ENCODE measurements around the gene NCBP2. TPM values are rescaled to one million over a fixed set of nuclear protein-coding genes. Genes with fewer than 3 reads are reported as not detected.
A peak's percentile ranks its signal among the peaks of the same experiment; 100 is the strongest.
"Not testable (repeated sequence)": the region's sequence is repeated elsewhere in the genome, so short reads cannot be mapped to it uniquely, and the experiment has no call there.

Gene NCBP2
- total RNA-seq, 1 donor from 2014 or later = 29.8 TPM

DNA sequence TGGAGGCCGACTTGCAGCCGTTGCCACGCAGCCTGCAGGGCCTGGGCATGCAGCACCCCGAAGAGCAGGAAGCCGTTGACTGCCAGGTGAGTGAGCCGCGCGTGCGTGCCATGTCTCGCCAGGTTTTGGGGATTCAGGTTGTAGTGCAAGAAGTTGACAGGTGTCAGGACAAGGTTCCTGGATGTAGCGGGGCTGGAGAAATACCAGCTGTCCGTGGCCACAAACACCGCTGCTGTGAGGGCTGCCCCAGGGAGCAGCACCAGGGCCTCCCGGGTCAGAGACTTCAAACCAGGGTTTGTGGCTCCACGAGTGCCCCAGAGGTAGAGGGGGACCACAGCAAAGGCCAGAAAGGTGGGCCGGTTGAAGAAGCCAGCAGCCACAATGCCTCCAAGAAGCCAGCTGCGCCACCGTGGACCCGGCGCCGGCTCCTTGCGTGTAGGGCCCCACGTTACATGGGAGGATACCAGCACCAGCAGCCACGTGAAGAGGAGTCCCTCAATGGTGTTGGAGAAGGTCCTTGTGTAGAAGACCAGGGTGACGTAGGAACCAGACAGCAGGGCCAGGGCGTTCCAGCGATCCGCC, 5.6 kb upstream of the NCBP2 start:
- intact Hi-C loops (cut with DNase I) = loop anchor here (10.0 kb wide), 1 partner anchor 213 kb away; the partner anchor contains the start of gene PAK2
- DNase-seq (ENCODE audit: missing footprints) (no peak), ATAC-seq (peak; percentile 7)

DNA sequence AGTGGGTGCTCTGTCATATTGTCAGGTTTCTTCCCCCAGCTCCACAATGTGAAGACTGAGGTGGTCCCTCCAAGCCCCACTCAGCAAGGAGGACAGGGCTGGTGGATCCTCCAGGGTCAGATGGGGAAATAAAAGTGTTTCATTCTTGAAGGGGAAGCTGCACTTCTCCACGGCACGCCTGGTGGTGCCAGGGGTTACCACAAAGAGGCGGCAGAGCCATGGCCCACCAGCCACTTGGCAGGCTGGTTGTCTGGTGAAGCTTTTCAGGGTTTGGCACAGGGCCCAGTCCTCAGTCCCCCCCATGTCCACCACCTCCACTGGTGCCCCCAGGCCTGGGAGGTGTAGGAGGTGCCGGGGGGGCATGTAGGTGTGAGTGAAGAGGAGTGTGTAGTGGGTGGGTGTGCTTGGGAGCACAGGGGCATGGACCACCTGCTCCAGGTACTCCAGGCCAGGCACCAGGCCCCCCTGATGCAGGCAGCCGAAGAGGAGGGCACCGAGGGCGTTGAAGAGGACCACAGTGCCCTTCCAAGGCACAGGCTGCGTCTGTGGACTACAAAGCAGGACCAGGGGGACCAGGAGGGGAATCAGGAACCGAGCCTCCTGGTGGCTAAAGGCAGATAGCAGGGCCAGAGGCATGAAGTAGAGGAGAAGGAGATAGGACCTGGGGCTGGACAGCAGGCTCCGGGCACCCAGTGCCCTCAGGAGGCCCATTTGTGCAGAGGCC, 5.0 kb upstream of the NCBP2 start:
- intact Hi-C loops (cut with DNase I) = loop anchor here (10.0 kb wide), 1 partner anchor 212 kb away; the partner anchor contains the start of gene PAK2
- ATAC-seq (no peak), DNase-seq (ENCODE audit: missing footprints) (no peak)

- not testable (repeated sequence) for ATAC-seq; DNase-seq (ENCODE audit: missing footprints)
- intact Hi-C loops (cut with DNase I) = loop anchor here (10.0 kb wide), 1 partner anchor 209 kb away; the partner anchor contains the start of gene PAK2
These were observed 1.9 kb upstream of the NCBP2 start for GRCh38 chr3:196944037-196944790.

GRCh38 chr3:196942915-196943277, 568 bp upstream of the NCBP2 start:
- no peak for ATAC-seq
- intact Hi-C loops (cut with DNase I) = loop anchor here (2.0 to 10.0 kb wide), 2 partner anchors 76 to 208 kb away; partner anchors contain the start of genes PAK2 and SENP5
- peak; percentile 74 for DNase-seq (ENCODE audit: missing footprints)

- peak; percentile 54 for ATAC-seq
- intact Hi-C loops (cut with DNase I) = loop anchor here (2.0 to 10.0 kb wide), 2 partner anchors 75 to 207 kb away; partner anchors contain the start of genes PAK2 and SENP5
- DNase-seq (ENCODE audit: missing footprints) = no peak
These were observed 551 bp downstream of the NCBP2 start for GRCh38 chr3:196941729-196942225.

- intact Hi-C loops (cut with DNase I) = no loop called here
- DNase-seq (ENCODE audit: missing footprints) (no peak), ATAC-seq (no peak)
These were observed 3.8 kb downstream of the NCBP2 start for GRCh38 chr3:196938576-196938975.

DNA sequence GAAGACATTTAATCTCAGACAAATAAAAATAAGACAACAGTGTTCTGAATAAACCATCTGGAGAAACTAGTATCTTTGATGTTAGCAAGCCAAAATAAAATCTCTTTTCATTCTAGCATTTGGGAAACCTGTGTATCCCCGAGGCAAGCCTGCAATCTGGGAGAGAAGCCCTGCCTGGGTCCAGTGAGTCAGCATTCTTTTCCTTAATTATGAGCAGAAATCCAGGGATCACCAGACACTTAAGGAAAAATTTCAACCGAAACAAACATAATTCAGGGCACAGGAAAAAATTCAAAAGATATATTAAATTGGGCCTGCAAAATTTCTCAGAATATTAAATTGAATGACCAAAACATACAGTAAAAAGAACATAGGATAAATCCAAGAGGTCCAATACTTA, 4.2 kb downstream of the NCBP2 start:
- ATAC-seq (no peak), DNase-seq (ENCODE audit: missing footprints) (no peak)
- intact Hi-C loops (cut with DNase I) = no loop called here

DNA sequence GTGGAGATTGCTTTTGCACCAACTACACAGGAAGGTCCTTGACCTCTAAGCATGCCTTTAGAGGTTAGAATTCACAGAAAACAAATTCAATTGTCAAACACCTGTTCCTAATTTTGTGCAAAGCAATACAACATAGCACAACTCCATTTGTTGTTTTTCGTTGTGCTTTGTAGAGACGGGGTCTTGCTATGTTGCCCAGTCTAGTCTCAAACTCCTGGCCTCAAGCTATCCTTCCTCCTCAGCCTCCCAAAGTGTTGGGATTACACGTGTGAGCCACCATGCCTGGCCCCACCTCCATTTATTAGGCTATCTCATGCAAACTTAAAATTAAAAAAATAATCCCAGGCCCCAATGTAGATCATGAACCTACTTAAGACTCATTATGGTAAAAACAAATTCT, 6.0 kb downstream of the NCBP2 start:
- ATAC-seq (no peak), DNase-seq (ENCODE audit: missing footprints) (no peak)
- intact Hi-C loops (cut with DNase I) = no loop called here

DNA sequence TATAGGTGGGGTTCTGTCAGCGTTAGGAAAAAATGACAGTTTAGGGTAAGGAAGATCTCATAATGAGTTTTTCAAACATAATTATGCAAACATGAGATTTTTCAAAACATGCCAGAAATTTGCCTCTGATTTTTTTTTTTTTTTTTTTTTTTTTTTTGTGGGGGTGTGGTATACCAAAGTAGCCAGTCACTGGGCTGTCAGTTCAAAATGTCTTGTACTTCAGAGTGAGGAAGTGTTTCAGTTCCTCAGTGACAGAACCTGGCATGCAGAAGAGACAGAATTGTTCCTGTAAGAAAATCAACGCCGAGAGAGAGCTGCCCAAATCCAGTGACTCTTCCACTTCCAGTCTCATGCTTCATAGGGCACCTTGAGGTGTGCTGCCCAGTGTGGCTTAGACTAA, 9.7 kb downstream of the NCBP2 start:
- ATAC-seq (no peak), DNase-seq (ENCODE audit: missing footprints) (no peak)
- intact Hi-C loops (cut with DNase I) = no loop called here

DNA sequence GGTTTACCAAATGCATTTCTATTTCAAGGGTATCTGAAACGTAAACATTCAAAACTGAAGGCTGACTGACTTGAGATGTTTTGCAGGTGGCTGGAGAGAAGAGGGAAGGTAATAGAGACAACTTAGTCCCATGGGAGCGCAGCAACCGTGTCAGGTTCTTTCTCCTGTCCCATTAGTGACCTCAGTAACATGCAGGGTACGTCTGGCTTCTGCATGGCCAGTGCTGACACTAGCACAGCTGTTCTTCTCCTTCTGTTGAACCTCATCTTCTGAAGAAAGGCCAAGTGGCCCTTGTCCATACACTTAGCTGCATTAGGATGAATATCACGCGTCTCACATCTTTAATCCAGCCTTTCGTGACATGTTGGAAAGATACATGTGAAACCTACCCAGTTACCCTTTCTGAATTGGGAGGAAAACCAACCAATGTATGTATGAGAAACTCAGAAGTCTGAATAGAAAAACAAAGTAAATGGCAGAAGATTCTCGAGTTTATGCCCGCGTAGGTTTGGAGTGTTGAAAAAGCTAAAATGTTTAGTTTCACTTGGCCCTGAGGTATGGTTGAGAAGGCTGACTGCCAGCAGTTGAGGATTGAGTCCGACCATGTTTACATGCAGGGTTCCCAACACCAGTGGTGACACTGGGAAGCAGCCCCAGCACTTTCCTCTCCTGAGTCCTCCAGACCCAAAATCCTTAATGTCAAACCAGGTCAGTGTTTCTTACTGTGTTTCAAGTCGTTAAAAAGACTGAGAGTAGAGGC, 10.3 kb downstream of the NCBP2 start:
- ATAC-seq (no peak), DNase-seq (ENCODE audit: missing footprints) (no peak)
- intact Hi-C loops (cut with DNase I) = no loop called here

GRCh38 chr3:196931157-196931556, 11.2 kb downstream of the NCBP2 start:
- no peak for DNase-seq (ENCODE audit: missing footprints)
- ATAC-seq = no peak
- intact Hi-C loops (cut with DNase I) = no loop called here

GRCh38 chr3:196927571-196928453, 14.5 kb downstream of the NCBP2 start:
- ATAC-seq (no peak), DNase-seq (ENCODE audit: missing footprints) (no peak)
- intact Hi-C loops (cut with DNase I) = no loop called here

GRCh38 chr3:196920733-196921132, 21.6 kb downstream of the NCBP2 start:
- intact Hi-C loops (cut with DNase I) = no loop called here
- DNase-seq (ENCODE audit: missing footprints) = no peak
- no peak for ATAC-seq

GRCh38 chr3:196918968-196919367, 23.4 kb downstream of the NCBP2 start:
- DNase-seq (ENCODE audit: missing footprints) = no peak
- ATAC-seq = no peak
- intact Hi-C loops (cut with DNase I) = no loop called here

DNA sequence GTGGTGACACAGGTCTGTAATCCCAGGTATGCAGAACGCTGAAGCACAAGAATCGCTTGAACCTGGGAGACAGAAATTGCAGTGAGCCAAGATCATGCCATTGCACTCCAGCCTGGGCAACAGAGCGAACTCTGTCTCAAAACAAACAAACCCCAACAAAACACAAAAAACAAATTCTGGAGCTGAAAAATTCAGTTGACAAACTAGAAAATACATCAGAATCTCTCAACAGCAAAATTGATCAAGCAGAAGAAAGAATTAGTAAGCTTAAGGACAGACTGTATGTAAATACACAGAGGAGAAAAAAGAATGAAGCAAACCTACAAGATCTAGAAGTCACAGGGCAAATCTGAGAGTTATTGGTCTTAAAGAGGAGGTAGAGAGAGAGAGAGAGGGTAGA, 25.3 kb downstream of the NCBP2 start:
- no peak for DNase-seq (ENCODE audit: missing footprints)
- intact Hi-C loops (cut with DNase I) = no loop called here
- ATAC-seq = no peak

DNA sequence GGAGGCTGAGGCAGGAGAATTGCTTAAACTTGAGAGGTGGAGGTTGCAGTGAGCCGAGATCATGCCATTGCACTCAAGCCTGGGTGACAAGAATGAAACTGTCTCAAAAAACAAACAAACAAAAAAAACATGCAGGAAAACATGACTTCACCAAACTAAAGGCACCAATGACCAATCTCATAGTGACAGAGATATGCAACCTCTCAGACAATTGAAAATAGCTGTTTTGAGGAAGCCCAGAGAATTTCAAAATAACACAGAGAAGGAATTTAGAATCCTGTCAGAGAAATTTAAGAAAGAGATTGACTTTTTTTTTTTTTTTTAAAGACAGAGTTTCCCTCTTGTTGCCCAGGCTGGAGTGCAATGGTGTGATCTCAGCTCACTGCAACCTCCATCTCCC, 26.1 kb downstream of the NCBP2 start:
- DNase-seq (ENCODE audit: missing footprints) (no peak), ATAC-seq (no peak)
- intact Hi-C loops (cut with DNase I) = no loop called here

DNA sequence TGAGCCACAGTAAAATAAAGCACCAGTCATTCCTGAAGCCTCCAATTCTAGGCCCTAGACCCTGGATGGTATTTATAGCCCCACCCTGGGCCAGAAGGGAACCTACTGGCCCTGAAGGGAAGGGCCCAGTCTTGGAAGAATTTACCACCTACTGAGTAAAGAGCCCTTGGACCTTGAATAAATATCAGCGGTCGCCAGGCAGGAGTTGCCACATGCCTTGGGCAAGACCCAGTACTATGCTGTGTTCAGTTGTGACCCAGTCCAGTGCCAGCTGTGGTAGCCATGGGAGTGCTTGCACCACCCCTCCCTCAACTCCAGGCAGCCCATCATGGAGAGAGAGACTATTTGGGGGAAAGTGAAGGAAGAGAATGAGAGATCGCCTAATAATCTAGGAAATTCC, 27.0 kb downstream of the NCBP2 start:
- no peak for ATAC-seq
- intact Hi-C loops (cut with DNase I) = no loop called here
- DNase-seq (ENCODE audit: missing footprints) = no peak

DNA sequence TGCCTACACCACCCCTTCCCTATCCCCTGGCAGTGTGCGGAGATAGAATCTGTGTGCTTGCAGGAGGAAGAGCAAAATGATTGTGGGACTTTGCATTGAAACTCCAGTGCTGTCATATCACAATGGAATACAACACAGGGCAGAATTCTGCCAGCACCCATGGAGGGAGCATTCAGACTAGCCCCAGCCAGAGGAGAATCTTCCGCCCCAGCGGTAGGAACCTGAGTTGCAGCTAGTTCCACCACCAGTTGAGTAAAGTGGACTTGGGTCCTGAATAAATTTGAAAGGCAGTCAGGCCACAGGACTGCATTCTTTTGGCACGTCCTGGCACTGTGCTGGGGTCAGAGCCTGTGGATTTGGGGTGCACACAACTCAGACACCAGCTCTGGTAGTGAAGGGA, 27.5 kb downstream of the NCBP2 start:
- intact Hi-C loops (cut with DNase I) = no loop called here
- no peak for ATAC-seq
- no peak for DNase-seq (ENCODE audit: missing footprints)

Measured in Right ventricle myocardium inferior (tissue), 1 donor.